MG63 (cell line): ENCODE results near the gene UCHL5. TPM values are rescaled to one million over a fixed set of nuclear protein-coding genes. Genes with fewer than 3 reads are reported as not detected.

Source experiments
- DNase-seq: peaks from one replicate; pipeline ENCODE4 v3.0.0-alpha.2; 2020
- H3K27me3 ChIP-seq: fragments of 250-450 bp; sonication (Bioruptor Pico); 2 replicates; pipeline ENCODE4 v1.5.1; 2020; ENCODE audit warnings: mild to moderate bottlenecking, moderate library complexity
- H3K36me3 ChIP-seq: fragments of 250-450 bp; sonication (Bioruptor Pico); 2 replicates; pipeline ENCODE4 v1.5.1; 2020; ENCODE audit warnings: mild to moderate bottlenecking, moderate library complexity
- H3K4me3 ChIP-seq: fragments of 250-450 bp; sonication (Bioruptor Pico); 2 replicates; pipeline ENCODE4 v1.5.1; 2020; ENCODE audit warnings: mild to moderate bottlenecking, moderate library complexity
- H3K9me3 ChIP-seq: fragments of 250-450 bp; sonication (Bioruptor Pico); 2 replicates; pipeline ENCODE4 v1.5.1; 2020; ENCODE audit warnings: mild to moderate bottlenecking, moderate library complexity
- total RNA-seq: library from RNA; depleted of rRNA; stranded (reverse); fragments of >200 nt; shearing (Covaris generic); gene quantifications from 2 replicates; pipeline ENCODE4 v1.2.3, GENCODE V29; 2014; ENCODE audit warnings: low replicate concordance; rRNA removed

UCHL5 gene, protein sequence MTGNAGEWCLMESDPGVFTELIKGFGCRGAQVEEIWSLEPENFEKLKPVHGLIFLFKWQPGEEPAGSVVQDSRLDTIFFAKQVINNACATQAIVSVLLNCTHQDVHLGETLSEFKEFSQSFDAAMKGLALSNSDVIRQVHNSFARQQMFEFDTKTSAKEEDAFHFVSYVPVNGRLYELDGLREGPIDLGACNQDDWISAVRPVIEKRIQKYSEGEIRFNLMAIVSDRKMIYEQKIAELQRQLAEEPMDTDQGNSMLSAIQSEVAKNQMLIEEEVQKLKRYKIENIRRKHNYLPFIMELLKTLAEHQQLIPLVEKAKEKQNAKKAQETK
- total RNA-seq = 70.5 and 143 TPM in 2 replicates

DNA sequence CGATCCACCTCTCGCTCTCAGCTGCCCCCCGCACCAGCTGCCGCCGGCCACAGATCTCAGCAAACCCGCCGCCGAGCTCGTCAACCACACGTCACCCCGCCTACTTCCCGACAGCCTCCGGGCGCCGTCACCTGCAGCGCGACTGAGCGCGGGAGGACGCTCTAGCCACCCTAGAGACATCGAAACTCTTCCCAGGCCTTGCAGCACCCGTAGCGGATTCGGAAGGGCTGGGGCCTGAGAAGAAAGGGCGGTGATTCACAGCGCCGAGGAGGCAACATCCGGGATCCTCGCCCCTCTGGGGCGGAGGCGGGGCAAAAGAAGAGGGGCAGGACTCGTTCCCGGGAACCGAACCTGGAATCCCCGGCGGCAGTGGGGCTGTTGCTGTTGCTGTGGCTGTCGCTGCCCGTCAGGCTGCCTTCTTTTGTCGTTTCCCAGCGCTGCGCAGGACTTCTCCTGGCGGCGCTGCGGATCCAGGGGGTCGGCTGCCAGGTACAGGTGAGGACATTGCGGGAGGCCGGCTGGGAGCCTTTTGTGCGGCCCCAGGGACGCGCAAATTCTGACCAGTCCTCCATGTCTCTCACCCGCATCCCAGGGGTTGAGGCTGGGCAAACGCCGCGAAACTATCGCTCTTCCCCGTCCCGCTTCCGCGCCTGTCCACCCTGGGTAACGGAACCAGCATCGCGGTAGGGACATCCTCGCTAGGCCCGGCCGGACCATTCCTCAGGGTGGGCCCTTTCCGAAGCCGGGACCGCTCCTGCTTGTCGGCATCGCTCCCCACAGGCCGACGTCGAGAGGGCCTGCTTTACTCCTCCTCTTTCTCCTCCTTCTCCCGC lies at the start of gene UCHL5, which contains the start of gene RO60:
TSS of gene UCHL5 (minus strand) at position 79 of the 833 bp plus-strand sequence. CDS start 100 bp downstream, outside the sequence.
TSS of gene RO60 (plus strand) at position 331 of the 833 bp plus-strand sequence. CDS start 9,443 bp downstream, outside the sequence.
- Histone ChIP-seq H3K9me3 (peaks cover 4% of the 10 kb centered on the region; the same call in 1 of the 2 replicates), H3K36me3 (peaks cover 27% of the 10 kb centered on the region), H3K27me3 (no peaks in the 10 kb centered on the region), H3K4me3 (peak within 1 kb of the TSS; percentile 89)
- peak; percentile 99 for DNase-seq

DNA sequence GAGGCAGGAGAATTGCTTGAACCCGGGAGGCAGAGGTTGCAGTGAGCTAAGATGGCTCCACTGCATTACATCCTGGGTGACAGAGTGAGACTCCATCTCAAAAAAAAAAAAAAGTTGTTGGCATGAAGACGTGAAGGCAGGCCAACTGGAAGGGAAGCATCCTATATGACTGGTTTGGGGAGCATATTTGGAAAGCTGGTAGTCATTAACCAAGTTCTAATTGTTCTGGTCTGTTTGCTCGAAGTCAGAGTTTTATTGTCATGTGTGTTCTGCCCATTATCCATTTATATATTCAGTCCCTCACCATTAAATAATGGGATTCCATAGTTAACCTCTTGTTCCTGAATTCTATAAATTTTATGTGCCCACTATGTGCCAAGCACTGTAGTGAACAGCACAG lies 49.3 kb upstream of the UCHL5 start:
- Histone ChIP-seq H3K4me3 (no peak overlapping the region), H3K9me3 (no peaks in the 10 kb centered on the region), H3K27me3 (no peaks in the 10 kb centered on the region), H3K36me3 (no peaks in the 10 kb centered on the region; the same call in 1 of the 2 replicates)
- no peak for DNase-seq

DNA sequence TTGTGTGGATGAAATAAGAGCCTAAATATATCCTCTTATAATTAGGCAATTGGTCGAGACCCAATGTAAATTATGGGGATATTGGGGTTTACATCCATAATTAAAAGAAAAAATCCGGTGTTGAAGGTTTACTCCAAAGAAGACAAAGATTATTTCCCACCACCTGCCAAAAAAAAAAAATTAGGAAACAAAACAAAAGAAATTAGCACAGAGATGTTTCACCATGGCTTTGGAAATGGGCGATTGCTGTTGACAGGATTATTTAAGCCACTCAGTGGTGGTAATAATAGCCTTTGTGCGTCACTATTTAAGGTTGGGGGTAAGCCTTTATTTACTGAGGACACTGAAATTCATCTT lies 46.6 kb upstream of the UCHL5 start:
- peak overlapping the region; percentile 80 for H3K4me3 ChIP-seq
- no peak for DNase-seq
- H3K36me3 ChIP-seq = peaks cover 2% of the 10 kb centered on the region; the same call in 1 of the 2 replicates
- no peaks in the 10 kb centered on the region for H3K27me3 ChIP-seq
- no peaks in the 10 kb centered on the region for H3K9me3 ChIP-seq

DNA sequence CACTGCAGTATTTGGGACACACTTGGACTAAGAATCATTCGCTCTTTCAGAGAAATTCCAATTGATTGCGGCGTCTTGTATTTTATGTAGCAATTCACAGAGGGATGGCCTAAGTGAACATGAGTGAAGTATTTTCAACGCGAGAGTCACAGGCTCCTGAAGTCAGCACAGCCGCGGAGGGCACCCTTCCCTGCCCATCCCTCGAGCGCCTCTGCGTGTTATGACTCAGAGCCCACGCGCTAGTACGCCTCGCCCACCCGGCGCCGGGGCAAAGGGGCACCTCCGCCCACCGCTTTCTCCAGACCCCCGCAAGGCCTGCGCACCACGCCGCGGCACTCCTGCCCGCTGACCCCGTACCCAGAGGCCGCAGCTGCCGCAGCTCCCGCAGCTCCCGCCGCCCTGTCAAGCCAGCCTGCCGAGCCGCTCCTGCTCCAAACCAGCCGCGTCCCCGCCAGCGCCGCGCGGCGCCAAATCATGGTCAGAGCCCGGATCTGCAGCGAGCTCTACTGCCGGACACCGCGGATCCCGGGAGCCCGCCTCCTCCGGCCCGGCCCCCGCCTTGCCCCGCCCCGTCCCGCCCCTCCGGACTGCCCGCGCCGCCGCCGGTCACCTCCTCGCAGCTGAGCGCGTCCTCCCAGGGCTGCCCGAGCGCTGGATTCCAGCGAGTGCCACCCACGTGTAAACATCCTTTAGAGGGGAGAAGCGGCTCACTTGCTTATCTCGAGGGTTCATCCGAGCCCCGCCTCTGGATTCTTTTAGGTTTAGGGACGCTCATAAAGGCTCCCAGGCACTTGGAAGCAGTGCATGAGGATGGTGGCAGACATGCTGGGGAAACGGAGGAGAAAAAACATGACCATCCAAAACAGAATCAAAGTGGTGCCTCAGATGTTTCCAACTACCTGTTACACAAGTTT lies 46.0 kb upstream of the UCHL5 start, which contains the start of gene GLRX2:
TSS of gene GLRX2 (minus strand) at position 508 of the 914 bp plus-strand sequence. CDS start at position 476, 32 bp downstream.
- H3K4me3 ChIP-seq = peak within 1 kb of the TSS; percentile 80
- H3K27me3 ChIP-seq = no peaks in the 10 kb centered on the region
- H3K36me3 ChIP-seq = peaks cover 8% of the 10 kb centered on the region
- DNase-seq = peak; percentile 94
- no peaks in the 10 kb centered on the region for H3K9me3 ChIP-seq

DNA sequence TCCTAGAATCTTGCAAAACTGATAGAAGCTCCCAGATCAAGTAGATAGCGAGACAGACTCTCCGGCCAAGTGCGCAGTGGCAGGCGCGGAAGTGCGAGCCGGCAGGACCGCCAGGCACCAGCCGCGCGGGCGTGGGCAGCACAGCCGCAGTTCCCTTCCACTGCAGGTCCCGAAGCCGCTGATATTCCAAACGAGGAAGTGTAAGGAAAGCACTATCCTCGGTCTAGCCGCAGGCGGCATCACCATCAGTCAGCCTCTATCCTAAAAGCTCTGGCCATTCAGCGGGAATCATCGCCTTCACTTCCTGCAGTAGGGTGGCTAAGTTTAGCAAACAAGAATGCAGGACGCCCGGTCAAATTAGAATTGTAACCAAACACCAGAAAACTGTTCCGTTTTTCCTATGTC lies 45.3 kb upstream of the UCHL5 start:
- peaks cover 15% of the 10 kb centered on the region for H3K36me3 ChIP-seq
- H3K4me3 ChIP-seq = peak overlapping the region; percentile 80
- no peaks in the 10 kb centered on the region for H3K9me3 ChIP-seq
- peak; percentile 63 for DNase-seq
- no peaks in the 10 kb centered on the region for H3K27me3 ChIP-seq

DNA sequence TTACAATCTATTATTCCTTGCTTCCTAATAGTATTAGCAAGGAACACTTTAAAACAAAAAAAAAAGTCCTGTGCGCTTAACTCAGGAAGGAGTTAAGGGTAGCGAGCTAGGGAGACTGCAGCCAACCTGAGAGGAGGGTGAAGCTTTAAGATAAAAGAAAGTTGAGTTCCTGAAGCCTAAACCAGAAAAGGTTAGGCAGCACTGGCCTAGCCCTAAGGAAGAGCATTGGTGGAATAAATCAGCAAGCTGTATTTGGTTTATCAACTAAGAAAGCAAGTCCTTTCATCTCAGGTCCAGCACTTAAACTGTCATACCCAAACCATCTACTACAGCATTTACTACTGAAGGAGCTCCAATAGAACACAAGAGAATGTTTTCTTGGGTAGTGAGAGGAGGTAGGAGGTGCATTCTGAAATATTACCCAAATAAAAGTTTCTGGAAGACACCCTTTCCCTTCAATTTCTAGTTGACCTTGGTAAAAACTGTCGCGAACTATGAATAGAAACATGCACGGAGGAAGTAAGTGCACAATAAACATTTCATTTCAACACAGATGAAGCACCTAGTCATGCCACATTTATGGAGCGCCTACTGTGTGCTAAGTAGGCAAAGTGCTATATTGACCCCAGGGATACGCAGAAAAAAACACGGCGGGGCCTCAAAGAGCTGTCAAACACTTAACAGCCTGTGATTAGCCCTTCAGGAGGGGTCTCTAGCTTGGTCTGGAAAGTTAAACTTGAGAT lies 44.8 kb upstream of the UCHL5 start:
- Histone ChIP-seq H3K27me3 (no peaks in the 10 kb centered on the region), H3K9me3 (no peaks in the 10 kb centered on the region)
- no peak for DNase-seq

DNA sequence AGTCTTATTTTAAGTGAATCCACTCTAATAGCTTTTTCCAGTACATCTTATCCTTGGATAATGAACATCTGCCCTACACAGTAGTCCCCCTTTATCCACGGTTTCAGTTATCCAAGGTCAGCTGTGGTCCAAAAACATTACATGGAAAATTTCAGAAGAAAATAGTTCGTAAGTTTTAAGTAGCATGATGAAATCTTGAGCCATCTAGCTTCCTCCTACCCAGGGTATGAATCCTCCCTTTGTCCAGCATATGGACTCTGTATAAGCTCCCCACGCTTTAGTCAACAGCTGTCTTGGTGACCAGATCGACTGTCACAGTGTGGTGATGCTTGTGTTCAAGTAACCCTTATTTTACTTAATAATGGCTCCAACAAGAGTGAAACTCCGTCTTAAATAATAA lies 43.5 kb upstream of the UCHL5 start:
- no peaks in the 10 kb centered on the region for H3K27me3 ChIP-seq
- no peak overlapping the region for H3K4me3 ChIP-seq
- H3K36me3 ChIP-seq = peaks cover 32% of the 10 kb centered on the region
- no peaks in the 10 kb centered on the region for H3K9me3 ChIP-seq
- DNase-seq = no peak

More for the DNA sequence above, 44.8 kb upstream of the UCHL5 start:
- Histone ChIP-seq H3K36me3 (peaks cover 20% of the 10 kb centered on the region), H3K4me3 (peak overlapping the region; percentile 80)

DNA sequence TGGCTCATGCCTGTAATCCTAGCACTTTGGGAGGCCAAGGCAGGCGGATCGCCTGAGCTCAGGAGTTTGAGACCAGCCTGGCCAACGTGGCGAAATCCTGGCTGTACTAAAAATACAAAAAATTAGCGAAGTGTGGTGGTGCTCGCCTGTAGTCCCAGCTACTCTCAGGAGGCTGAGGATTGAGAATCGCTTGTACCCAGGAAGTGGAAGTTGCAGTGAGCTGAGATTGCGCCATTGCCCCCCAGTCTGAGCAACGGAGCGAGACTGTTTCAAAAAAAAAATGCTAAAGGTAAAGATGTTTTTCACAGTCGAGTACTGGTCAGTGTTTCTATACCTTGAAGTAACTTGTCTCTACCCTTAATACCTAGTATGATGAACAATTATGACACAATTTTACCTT lies 35.0 kb upstream of the UCHL5 start:
- no peak for DNase-seq
- peaks cover 69% of the 10 kb centered on the region for H3K36me3 ChIP-seq
- H3K27me3 ChIP-seq = no peaks in the 10 kb centered on the region
- H3K4me3 ChIP-seq = no peak overlapping the region
- no peaks in the 10 kb centered on the region for H3K9me3 ChIP-seq

DNA sequence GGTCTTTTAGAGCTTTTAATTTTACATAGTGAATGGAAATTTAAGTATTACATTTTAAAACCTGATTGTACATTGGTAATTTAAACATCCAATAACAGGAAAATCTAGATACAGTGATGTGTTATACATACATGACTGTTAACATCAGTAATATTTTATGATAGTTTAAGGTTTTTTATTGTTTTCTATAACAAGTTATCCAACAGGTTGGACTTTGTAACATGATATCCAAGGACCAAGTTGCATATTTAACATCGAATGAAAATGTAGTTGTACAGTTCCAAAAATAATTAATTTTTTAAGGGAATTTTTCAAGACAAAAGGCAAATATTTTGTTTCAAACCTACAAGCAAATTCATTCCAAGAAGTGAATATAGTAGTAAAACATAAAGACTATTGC lies 31.7 kb upstream of the UCHL5 start:
- H3K9me3 ChIP-seq = no peaks in the 10 kb centered on the region
- H3K36me3 ChIP-seq = peaks cover 49% of the 10 kb centered on the region
- no peak for DNase-seq
- H3K27me3 ChIP-seq = no peaks in the 10 kb centered on the region
- H3K4me3 ChIP-seq = no peak overlapping the region

DNA sequence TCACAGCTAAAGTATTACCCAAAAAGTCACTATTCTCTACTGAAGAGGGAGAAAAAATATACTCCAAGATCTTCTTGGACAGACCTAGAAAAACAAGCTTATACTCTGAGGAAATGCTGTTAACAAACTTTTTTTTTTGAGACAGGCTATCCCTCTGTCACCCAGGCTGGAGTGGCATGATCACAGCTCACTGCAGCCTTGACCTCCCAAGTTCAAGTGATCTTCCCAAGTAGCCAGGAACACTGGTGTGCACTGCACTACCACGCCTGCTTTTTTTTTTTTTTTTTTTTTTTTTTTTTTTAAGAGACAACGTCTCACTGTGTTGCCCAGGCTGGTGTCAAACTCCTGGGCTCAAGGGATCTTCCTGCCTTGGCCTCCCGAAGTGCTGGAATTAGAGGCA lies 28.7 kb upstream of the UCHL5 start:
- Histone ChIP-seq H3K9me3 (no peaks in the 10 kb centered on the region), H3K4me3 (no peak overlapping the region), H3K36me3 (peaks cover 50% of the 10 kb centered on the region), H3K27me3 (no peaks in the 10 kb centered on the region)
- DNase-seq = no peak

DNA sequence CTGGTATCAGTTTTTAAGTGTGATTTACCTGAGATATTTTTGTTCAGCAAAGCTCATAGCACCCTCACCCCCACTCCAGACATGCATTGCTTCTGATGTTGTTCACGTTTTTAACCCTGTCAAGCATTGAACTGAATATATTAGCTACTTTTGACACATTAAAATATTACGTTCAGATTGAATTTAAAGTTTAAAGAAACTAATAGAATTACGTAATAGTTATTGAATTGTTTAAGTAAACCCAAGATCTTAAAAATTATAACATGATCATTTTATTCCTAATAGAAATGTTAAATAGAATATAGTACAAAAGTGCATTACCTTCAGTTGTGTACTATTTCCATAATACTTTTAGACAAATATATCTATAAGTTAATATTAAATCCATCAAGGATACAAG lies 27.2 kb upstream of the UCHL5 start:
- H3K9me3 ChIP-seq = no peaks in the 10 kb centered on the region
- no peak for DNase-seq
- no peaks in the 10 kb centered on the region for H3K27me3 ChIP-seq
- peaks cover 58% of the 10 kb centered on the region for H3K36me3 ChIP-seq
- no peak overlapping the region for H3K4me3 ChIP-seq

DNA sequence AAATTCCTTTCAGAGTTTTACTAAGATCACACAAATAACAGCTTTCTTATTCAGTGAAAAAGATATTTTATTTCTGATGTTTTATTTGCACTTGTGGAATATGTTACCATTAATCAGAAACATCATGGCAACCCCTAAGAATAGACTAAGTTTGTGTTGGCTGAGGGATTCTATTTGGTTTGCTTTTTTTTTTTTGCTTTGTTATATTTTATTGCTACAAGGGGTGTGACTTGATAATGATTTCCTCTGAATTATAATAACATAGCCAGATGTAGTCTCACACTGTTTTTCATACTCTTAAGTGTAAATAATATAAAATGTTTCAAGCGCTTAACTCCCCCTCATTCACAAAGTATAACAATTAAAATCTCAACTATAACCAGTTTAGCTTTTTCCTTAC lies 26.1 kb upstream of the UCHL5 start:
- DNase-seq = no peak
- no peaks in the 10 kb centered on the region for H3K9me3 ChIP-seq
- peaks cover 60% of the 10 kb centered on the region for H3K36me3 ChIP-seq
- no peaks in the 10 kb centered on the region for H3K27me3 ChIP-seq
- H3K4me3 ChIP-seq = no peak overlapping the region

DNA sequence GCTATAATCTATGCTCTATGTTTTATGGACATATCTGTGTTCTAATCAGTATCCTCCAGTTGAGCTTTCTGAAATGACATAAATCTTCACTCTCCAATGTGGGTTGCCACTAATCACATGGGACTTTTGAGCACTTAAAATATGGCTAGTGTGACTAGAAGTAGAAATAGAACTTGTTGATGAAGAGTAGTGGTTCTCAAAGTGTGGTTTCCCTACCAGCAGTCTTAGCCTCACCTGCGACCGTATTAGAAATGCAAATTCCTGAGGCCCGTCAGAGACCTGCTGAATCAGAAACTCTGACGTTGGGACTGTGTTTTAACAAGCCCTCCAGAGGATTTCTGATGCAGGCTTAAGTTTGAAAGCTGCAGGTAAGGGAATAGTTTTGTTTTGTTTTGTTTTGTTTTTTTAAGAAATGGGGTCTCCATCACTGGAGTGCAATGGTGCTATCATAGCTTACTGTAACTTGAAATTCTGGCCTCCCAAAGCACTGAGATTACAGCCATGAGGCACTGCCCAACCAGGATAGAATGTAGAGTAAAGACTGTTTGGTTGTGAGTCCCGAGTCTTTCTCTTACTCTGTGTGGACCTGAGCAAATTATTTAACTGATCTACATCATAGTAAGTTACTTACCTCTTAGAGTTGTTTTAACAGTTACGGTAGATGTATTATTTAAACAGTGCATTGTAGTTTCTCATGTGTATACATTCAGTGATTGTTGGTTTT lies 24.4 kb upstream of the UCHL5 start:
- Histone ChIP-seq H3K36me3 (peaks cover 65% of the 10 kb centered on the region), H3K4me3 (no peak overlapping the region), H3K9me3 (peaks cover 3% of the 10 kb centered on the region), H3K27me3 (no peaks in the 10 kb centered on the region)
- no peak for DNase-seq

DNA sequence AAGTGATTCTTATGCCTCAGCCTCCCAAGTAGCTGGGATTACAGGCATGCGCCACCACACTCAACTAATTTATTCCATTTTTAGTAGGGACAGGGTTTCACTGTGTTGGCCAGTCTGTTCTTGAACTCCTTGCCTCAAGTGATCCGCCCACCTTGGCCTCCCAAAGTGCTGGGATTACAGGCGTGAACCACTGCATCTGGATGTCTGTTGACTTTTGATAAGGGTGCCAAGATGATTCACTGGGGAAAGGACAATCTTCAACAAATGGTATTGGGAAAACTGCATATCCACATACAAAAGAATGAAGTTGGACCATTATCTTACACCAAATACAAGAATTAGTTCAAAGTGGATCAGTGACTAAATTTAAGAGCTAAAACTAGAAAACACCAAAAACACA lies 20.0 kb upstream of the UCHL5 start:
- peaks cover 74% of the 10 kb centered on the region for H3K36me3 ChIP-seq
- DNase-seq = peak; percentile 26
- H3K27me3 ChIP-seq = no peaks in the 10 kb centered on the region
- H3K4me3 ChIP-seq = no peak overlapping the region
- H3K9me3 ChIP-seq = peaks cover 13% of the 10 kb centered on the region

DNA sequence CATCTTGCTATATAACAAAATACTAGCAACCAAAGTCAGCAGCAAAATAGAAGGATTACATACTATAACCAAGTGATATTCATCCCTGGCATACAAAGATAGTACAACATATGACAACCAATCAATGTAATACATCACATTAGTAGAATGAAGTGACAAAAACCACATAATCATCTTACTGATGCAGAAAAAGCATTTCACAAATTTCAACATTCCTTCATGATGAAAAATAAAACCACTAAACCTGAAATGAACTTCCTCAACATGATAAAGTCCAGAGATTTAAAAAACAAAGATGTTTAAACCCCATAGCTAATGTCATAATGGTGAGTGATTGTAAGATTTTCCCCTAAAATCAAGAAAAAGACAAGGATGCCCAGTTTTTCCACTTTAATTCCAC lies 18.8 kb upstream of the UCHL5 start:
- Histone ChIP-seq H3K27me3 (no peaks in the 10 kb centered on the region), H3K36me3 (peaks cover 67% of the 10 kb centered on the region), H3K9me3 (peaks cover 13% of the 10 kb centered on the region), H3K4me3 (no peak overlapping the region)
- DNase-seq = no peak
